ENCODE data around the gene AKR1B1. TPM values are rescaled to one million over a fixed set of nuclear protein-coding genes. Genes with fewer than 3 reads are reported as not detected.

The AKR1B1 gene
- total RNA-seq, 1 experiment from 2014 or later = 139 TPM

DNA sequence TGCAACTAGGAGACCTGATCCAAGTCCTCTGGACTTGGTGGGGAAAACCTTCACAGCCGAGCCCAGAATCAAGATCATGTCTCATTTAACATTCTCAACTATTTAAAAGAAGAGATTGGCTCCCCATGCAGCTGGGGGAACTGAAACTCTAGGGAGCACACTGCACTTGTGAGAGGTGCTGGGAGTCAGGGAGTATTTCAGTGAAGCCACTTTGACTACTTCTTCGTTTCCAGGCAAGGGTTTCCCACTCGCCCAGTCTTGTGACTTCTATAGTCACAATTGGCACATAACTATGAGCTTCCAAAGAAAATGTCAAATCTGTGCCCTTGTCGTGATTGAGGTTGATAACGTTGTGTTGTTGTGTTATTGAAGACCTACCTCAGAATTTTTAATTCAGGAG lies 62.9 kb downstream of the AKR1B1 start:
- DNase-seq = no peak
- no peak overlapping the region for H3K4me3 Mint-ChIP-seq (ENCODE audit: low read depth, unreplicated experiment)
- TF ChIP-seq, protein P1, sequence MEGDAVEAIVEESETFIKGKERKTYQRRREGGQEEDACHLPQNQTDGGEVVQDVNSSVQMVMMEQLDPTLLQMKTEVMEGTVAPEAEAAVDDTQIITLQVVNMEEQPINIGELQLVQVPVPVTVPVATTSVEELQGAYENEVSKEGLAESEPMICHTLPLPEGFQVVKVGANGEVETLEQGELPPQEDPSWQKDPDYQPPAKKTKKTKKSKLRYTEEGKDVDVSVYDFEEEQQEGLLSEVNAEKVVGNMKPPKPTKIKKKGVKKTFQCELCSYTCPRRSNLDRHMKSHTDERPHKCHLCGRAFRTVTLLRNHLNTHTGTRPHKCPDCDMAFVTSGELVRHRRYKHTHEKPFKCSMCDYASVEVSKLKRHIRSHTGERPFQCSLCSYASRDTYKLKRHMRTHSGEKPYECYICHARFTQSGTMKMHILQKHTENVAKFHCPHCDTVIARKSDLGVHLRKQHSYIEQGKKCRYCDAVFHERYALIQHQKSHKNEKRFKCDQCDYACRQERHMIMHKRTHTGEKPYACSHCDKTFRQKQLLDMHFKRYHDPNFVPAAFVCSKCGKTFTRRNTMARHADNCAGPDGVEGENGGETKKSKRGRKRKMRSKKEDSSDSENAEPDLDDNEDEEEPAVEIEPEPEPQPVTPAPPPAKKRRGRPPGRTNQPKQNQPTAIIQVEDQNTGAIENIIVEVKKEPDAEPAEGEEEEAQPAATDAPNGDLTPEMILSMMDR (IDR thresholded peaks at IDR 0.05; ENCODE audit: unreplicated experiment) = no peak
- CTCF ChIA-PET = no interaction called here
- no peak overlapping the region for H3K27ac Mint-ChIP-seq (ENCODE audit: unreplicated experiment)
- H3K36me3 Mint-ChIP-seq (ENCODE audit: insufficient read depth, unreplicated experiment) = no peaks in the 10 kb centered on the region
- intact Hi-C loops (cut with micrococcal nuclease; ENCODE audit: unreplicated experiment) = no loop called here
- H3K4me1 Mint-ChIP-seq (ENCODE audit: low read depth, unreplicated experiment) = peaks cover 8% of the 10 kb centered on the region
- BruUV-seq (replicated peaks) = no TSS peak
- H3K27me3 Mint-ChIP-seq (ENCODE audit: unreplicated experiment) = no peaks in the 10 kb centered on the region
- no peaks in the 10 kb centered on the region for H3K9me3 Mint-ChIP-seq (ENCODE audit: low read depth, unreplicated experiment)

DNA sequence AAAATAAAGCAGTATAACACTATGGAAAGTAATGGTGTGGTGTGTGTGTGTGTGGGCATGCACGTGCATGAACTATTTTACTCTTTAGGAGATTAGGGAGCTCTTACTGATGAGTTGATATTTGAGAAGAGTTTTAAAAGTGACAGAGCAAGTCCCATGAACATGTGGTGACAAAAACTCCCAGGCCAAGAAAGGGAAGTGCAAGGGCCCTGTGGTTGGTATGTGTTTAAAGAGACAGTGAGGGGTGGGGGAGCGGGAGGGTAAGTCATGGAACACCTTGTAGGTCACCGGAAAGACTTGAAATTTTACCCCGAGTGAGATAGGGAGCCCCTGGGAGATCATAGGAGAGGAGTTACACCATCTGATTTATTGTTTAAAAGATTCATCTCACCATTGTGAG lies 63.3 kb downstream of the AKR1B1 start:
- CTCF ChIA-PET = no interaction called here
- Mint-ChIP-seq H3K4me1 (ENCODE audit: low read depth, unreplicated experiment) (peaks cover 8% of the 10 kb centered on the region), H3K4me3 (ENCODE audit: low read depth, unreplicated experiment) (no peak overlapping the region)

DNA sequence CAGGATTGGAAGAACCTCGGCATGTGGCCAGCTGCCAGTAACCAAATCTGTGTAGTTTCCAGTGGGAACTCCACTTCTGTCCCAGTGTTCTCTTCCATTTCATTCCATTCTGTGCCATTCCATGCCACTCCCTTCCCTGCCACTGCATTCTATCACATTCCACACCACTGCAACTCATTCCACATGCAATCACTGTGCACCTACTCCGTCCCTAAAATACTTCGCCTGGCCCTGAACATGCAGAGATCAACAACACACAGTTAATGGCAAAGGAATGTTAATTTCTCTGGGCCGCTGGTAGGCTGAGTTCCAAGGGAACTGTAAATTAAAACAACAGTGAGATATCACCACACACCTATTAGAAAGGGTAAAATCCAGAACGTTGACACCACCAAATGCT lies 64.8 kb downstream of the AKR1B1 start:
- H3K36me3 Mint-ChIP-seq (ENCODE audit: insufficient read depth, unreplicated experiment) = no peaks in the 10 kb centered on the region
- CTCF ChIA-PET = no interaction called here
- DNase-seq = no peak
- intact Hi-C loops (cut with micrococcal nuclease; ENCODE audit: unreplicated experiment) = no loop called here
- H3K9me3 Mint-ChIP-seq (ENCODE audit: low read depth, unreplicated experiment) = no peaks in the 10 kb centered on the region
- no TSS peak for BruUV-seq (replicated peaks)
- no peak overlapping the region for H3K4me3 Mint-ChIP-seq (ENCODE audit: low read depth, unreplicated experiment)
- TF ChIP-seq, protein P1 (IDR thresholded peaks at IDR 0.05; ENCODE audit: unreplicated experiment) = no peak
- H3K27ac Mint-ChIP-seq (ENCODE audit: unreplicated experiment) = no peak overlapping the region
- H3K27me3 Mint-ChIP-seq (ENCODE audit: unreplicated experiment) = no peaks in the 10 kb centered on the region
- peaks cover 8% of the 10 kb centered on the region for H3K4me1 Mint-ChIP-seq (ENCODE audit: low read depth, unreplicated experiment)

More for the DNA sequence above, 63.3 kb downstream of the AKR1B1 start:
- intact Hi-C loops (cut with micrococcal nuclease; ENCODE audit: unreplicated experiment) = no loop called here
- Mint-ChIP-seq H3K27me3 (ENCODE audit: unreplicated experiment) (no peaks in the 10 kb centered on the region), H3K9me3 (ENCODE audit: low read depth, unreplicated experiment) (no peaks in the 10 kb centered on the region), H3K27ac (ENCODE audit: unreplicated experiment) (no peak overlapping the region), H3K36me3 (ENCODE audit: insufficient read depth, unreplicated experiment) (no peaks in the 10 kb centered on the region)
- no TSS peak for BruUV-seq (replicated peaks)
- DNase-seq = no peak
- TF ChIP-seq, protein P1 (IDR thresholded peaks at IDR 0.05; ENCODE audit: unreplicated experiment) = no peak

Other genes with a start within 250 kb of the AKR1B1 start
- gene SLC35B4, start 142.2 kb downstream of the AKR1B1 start, total RNA-seq (2022) = 13.3 and 14.5 TPM in 2 replicates
- gene AKR1B10, start 68.5 kb upstream of the AKR1B1 start, total RNA-seq (2022) = 26.4 and 62.5 TPM in 2 replicates
- 0.73 and 1.7 TPM in 2 replicates for gene AKR1B15, start 90.0 kb upstream of the AKR1B1 start, total RNA-seq (2022)
- gene BPGM, start 187.8 kb upstream of the AKR1B1 start, total RNA-seq (2022) = 23.3 and 32.5 TPM in 2 replicates

All from Calu3 (cell line).